HK-2 (cell line): ENCODE results near the gene PRR36.
"Not testable (repeated sequence)": the region's sequence is repeated elsewhere in the genome, so short reads cannot be mapped to it uniquely, and the experiment has no call there.

ENCODE experiments used
- DNase-seq: peaks from one replicate; pipeline ENCODE4 v3.0.0-alpha.2; 2018; ENCODE audit not compliant: unreplicated experiment

Gene PRR36

DNA sequence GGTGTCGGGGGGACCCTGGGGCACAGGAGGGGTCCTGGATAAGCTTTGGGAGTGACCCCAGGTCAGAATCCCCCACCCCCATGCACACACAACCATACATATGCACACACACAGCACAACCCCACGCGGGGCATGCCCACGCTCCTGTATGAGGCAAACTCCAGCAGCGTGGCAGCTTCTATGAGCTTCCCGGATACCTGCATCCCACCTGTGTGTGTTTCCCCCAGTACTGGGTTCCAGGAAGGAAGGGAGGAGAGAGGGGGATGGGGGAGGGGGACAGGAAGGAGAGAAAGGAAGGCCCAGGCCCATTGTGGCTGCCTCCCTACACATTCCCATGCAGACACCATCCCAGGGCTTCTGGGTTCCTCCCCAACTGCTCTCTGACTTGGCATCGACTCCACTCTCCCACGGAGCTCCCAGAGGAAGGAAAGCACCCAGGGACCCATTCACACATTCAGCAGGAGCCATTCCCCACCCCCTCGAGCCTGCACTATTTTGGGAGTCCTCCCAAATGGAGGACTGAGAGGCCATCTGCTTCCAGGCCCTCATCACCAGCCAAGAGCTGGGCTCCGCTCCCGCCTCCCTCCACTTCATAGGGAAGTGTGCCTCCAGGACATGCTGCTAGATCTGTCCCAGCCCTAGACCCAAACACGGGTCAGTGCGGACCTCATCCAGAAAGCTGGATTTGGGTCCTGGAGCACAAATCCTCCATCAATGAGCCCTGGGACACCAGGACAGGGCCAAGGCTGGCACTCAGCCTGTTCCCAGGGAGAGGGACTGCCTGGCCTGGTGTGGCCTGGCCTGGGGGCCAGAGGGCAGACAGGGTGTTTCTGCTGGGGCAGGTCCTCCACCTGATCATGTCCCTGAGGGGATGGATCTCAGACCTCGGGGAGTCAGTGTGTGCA, 13.2 kb downstream of the PRR36 start:
- DNase-seq, result no peak

DNA sequence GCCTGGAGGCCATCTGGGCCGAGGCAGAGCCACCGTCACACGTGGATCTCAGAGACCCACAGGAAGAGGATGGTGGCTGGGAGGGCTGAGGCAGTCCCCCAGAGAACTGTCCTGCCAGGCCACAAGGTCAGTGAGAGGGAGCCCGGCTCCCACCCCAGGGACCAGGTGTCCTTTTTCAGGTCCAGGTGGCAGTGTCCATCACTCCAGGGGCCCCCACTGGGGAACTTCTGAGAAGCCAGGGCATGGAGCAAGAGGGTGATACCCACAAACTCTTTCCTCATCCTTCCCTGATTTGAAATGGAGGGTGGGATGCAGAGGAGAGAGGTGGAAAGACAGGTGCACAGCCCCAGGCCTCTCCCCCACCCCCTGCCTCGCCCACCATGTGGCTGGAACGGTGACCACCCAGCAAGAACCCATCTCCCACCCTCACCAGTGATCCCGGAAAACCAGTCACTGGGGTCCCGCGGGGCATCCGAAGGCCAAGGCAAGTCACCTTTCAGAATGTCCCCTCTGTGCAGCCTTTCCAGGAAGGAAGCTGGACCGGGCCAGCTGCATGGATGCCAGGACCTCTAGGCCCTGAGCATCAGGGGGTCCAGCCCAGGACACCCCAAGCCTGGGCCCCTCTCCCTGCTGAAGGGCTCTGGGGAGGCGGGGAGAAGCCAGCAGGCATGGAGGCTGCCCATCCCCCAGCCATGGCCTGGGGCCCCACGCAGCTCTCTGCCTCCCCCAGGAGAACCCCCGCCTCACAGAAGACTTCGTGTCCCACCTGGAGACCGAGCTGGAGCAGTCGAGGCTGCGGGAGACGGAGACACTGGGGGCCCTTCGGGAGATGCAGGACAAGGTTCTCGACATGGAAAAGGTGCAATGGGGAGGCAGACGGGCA, 14.1 kb downstream of the PRR36 start:
- no peak for DNase-seq

DNA sequence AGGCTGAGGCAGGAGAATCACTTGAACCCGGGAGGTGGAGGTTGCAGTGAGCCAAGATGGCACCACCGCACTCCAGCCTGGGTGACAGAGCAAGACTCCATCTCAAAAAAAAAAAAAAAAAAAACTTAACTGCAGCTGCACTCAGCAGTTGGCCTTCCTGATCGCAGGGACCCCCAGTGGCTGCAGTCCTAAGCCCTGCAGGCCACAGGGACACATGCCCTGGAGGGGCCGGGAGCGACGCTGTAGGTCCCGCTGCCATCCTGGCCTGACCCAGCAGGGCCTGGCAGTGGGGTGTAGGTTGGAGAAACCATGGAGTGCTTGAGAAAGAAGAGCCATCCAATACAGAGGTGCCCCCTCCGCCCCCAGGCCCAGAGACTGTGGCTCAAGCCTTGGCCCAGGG, 15.1 kb downstream of the PRR36 start:
- DNase-seq, result not testable (repeated sequence)

DNA sequence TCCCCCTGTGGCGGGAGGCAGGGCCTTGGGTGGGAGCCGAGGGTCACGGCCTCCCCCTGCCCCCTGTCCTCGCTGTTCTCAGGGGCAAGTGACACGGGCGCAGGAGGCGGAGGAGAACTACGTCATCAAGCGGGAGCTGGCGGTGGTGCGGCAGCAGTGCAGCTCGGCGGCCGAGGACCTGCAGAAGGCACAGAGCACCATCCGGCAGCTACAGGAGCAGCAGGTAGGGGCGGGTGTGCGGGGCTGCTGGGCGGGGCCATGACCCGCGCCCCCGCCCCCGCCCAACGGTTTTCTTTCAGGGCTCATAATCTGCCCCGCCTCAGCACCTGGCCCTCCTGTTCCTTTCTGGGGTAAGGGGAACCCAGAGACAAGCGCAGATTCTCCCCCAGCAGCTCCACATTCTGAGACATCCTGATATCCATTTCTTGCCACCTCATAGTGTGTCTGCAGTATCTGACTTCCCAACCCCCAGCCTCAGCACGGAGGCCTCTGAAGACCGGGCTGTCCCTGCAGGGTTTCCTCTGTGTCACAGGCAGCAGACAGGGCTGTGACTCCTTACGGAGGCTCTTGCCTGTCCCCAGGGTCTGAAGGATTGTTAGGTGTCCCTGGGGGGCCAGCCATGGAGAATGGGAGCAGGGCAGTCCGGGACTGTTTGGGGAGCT, 15.9 kb downstream of the PRR36 start:
- no peak for DNase-seq

DNA sequence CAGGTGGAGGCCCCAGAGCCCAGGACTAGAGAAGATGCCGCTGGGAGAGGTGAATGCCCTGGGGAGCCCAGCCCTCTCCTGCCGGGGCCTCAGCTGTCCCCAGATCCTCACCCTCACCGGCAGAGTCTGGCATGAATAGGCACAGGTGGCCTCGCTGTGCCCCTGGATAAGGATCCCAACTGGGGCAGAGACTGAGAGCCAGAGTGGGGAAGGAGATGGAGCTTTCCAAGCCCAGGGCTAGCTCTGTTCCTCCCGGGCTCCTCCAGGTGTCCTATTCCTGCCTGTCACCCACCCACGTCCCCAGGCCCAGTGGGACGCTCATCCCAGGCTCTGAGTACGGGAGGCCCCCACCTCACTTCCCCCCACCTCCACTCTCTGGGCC, 16.5 kb downstream of the PRR36 start:
- no peak for DNase-seq

DNA sequence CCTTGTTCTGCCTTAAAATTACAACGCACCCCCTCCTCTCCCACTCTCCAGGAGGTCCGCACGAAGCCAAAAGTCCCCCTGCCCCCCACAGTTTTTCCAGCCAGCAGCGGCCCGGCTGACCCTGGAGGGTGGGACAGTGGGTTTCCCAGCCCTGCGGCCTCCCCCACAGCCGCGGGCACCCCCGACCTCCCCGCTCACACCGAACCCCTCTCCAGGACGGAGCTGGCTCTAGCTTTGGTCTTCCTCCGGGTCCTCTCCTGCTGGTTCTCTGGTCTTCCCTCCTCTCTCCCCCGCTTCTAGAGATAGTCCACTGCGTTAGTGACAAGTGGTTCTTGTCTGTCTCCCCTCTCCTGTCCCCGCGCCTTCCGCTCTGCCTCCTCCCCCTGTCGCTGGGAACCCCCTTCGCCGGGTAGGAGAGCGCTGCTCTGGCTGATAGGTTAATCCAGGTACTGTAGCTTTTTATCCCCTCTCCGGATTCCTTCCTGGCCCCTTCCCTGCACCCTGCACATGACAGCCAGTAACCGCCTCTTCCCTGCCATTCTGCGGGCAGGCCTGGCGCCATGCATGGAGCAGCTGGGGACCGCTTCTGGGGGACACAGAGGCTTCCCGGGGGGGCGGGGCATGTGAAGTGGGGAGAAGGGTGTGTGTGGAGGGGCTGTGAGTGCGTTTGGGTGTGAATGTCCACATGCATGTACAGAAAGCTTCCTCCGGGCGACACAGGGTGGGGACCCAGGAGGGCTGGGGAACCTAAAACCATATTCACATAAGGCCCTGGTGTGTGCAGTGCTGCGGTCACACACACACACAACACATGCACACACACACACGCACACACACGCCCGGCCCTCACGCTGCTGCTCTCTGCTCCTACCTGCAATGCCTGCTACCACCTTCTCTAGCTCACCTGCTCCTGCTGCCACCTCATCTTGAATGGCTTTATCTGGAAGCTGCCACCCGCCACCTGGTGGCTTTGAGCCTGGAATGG, 17.2 kb downstream of the PRR36 start:
- no peak for DNase-seq

DNA sequence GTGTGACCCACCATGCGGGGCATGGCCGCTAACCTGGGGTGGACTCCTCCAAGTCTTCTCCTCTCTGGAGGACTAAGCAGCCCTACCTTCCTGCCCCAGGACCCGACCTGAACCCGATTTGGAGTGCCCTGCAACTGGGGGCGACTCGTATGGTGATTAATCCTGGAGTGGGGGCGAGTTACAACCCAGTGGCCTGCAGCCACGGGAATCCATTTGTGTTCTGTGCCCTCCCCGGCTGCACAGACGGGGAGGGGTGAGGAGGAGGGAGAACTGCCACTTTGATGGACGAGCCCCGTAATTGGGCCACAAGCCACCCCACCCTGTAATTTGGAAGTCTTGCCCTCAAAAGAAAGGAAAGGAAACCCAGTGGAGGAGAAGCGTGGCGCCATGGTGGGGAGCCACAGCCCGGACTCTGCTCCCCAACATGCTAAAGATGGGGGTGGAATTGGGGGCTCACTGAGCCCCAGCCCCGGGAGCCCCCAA, 18.0 kb downstream of the PRR36 start:
- no peak for DNase-seq

DNA sequence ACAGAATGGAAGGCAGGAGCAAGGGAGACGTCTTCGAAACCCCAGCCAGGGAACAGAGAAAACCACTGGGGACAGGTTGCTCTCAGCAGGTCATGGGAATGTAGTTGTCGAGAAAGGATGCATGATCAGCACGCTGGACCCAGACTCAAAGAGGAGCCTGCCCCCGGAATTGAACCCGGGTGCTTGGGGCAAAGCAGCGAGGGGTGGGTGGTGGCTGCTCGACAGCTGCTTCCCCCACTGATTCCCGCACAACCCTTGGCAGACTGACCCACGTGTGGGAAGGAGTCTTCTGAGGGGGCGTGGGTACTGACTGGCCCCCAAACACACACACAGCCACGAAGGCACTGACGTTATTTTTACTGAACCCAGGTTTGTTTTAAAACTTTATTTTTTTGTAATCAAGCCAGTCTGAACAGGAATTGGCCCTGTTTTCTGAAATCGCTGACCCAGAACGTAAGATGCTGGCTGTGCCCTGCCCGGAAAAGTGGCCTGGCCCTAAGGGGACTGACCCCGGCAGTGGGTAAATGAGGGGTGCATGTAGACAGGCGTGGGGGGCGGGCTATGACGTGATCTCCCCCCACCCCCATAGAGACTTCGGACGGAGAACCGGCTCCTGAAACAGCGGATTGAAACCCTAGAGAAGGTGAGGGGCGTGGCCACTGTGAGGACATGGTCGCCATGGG, 18.6 kb downstream of the PRR36 start:
- DNase-seq, result no peak

DNA sequence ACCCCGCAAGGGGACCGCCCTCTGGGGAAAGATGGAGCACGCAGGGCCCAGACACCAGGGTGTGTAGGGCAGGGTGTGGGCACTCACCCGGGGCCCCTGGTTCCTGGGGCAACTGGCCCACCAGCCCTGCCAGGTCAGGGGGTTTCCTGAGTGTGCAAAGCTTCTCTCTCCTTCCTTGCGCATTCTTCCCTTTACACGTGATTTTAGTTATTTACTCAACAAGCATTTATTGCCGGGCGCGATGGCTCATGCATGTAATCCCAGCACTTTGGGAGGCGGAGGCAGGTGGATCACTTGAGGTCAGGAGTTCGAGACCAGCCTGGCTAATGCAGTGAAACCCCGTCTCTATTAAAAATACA, 20.4 kb downstream of the PRR36 start:
- no peak for DNase-seq

DNA sequence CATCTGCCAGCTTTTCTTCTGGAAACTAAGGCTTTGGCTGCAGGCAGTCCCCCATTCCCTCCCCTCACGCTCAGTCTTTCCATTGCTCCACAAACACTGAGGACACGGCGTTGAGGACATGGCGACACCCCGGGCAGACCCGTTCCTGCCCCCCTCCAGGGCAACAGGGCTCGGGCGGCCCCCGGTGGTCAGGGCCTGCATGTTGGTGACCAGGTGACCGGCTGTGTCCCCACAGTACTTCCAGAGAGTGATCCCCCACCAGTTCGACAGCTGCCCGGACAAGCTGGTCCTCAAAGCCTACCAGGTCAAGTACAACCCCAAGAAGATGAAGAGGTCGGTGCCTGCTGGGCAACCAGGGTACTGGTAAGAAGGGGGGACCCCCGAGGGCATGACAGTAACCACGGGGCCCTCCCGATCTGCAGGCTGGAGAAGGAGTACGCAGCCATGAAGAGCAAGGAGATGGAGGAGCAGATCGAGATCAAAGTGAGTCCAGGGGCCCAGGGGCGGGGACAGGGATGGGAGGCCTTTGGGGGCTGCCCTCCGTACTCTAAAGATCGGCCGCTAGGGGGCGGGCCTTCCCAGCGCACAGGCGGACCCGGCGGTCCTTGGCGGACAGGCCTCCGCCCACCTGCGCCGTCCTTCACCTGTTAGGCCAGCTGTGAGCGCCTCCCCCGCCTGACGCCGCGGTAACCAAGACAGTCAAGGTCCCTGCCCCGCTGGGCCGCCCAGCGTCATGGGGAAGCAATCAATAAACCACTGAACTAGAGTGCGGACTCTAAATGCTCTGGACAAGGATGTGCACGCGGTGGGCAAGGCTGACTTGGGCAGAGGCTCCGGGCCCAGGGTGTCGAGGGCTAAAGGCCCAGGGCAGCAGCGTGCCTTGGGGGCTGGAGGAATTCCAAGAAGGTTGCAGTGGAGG, 21.1 kb downstream of the PRR36 start:
- peak; percentile 80 for DNase-seq

DNA sequence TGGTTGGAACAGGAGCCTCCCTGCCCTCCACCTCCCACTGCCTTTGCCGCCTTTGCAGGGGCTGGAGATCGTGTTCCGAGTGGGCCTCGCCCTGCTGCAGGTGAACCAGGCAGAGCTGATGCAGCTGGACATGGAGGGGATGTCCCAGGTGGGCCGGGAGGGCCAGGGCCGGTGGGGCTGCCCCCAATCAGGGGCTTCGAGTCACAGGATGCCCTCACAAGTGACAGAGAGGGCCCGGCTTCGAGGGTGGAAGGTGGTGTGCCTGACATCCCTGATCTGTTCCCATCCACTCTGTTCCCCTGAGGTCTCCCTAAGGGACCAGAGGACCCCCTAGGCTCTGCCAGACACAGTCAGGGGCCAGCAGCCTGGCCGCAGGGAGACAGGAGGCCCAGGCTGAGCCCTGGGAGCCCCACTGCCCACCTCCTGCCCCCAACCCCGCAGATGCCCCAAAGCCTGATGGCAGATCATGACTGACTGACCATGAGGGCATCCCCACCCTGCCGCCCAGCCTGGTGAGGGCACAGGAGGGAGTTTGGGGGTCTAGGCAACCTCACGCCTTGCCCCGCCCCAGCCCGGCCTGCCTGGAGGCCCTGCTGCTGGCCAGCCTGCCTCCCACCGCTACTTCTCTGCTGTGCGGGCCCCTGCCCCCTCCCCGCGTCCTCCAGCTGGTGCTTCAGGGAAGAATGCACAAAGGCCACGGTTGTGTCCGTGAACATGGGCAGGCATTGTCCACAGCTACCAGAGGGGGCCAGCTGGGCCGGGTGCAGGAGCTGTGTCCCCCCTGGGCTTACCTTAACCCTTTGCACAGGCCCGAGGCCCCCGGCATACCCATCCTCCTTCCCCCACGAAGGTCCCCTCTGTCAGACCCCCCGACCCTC, 22.3 kb downstream of the PRR36 start:
- DNase-seq, result no peak

DNA sequence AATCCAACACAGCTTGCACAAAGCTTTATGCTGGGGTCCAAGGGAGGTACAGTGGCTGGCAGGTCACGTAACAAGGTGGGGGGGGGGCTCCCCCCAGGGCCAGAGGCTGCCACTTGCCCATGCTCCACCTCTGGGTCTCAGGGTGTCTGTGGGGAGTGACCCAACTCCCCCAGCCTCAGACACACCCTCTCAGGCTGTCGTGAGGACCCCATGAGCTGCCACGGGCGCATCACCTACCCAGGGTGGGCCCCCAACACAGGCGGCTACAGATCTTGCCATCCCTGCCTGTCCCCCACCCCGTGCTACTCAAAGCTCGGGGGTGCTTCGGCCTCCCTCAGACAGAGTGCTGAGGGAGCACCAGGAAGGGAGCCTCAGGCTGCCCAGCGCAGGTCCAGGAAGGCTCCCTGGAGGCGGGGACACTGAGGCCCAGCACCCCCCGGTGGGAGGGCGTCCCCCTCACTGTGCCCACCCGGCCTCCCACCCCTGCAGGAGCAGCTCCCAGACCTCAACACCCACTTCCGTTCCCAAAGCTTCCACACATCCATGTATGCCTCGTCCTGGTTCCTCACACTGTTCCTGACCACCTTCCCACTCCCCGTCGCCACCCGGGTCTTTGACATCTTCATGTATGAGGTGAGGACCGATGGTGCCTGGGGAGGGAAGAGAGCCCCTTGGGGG, 23.1 kb downstream of the PRR36 start:
- no peak for DNase-seq

DNA sequence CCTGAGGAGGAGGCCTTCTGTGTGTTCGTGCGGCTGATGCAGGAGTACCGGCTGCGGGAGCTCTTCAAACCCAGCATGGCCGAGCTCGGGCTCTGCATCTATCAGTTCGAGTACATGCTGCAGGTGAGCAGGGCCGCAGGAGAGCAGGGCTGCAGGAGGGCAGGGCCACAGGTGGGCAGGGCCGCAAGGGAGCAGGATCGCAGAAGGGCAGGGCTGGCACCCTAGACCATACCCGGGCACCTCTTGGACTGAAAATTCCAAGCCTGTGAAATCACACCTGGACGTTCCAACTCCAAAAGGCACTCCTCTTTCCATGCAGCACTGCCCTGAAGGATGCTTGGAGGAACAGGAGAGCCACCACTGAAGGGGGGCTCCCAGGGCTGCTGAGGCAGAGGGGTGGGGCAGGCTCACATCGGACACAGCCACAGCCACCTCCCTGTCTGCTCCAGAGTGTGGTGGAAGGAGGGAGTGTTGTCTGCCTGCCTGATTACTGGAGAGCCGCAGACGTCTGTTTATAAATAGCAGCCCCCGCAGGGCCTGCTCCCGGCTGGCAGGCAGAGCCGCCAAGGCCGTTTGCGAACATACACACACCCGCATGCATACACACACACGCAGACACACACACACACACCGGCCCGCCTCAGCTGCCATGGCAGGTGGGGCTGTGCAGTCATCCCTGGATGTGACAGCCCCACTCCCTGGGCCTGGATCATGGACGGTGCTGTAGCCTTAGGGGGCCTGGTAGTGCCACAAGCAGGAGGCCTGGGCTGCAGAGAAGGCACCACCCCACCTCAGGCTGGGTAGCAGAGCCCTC, 24.0 kb downstream of the PRR36 start:
- no peak for DNase-seq

DNA sequence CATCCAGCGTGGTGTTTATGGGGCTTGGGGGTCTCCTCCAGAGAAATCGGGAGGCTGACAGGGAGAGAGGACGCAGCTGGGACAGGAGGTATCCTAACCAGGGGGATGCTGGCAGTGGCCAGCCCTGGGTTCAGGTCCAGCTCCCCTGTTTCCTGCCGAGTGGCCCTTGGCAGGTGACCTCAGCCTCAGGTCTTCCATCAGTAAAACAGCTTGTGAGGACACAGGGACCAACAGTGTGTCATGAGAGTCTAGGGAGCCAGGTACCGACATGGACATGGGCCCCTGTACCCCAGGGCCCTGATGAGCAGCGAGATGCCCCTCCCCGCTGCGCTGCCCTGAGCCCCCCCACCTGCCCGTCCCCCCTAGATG, 24.6 kb downstream of the PRR36 start:
- DNase-seq, result no peak

DNA sequence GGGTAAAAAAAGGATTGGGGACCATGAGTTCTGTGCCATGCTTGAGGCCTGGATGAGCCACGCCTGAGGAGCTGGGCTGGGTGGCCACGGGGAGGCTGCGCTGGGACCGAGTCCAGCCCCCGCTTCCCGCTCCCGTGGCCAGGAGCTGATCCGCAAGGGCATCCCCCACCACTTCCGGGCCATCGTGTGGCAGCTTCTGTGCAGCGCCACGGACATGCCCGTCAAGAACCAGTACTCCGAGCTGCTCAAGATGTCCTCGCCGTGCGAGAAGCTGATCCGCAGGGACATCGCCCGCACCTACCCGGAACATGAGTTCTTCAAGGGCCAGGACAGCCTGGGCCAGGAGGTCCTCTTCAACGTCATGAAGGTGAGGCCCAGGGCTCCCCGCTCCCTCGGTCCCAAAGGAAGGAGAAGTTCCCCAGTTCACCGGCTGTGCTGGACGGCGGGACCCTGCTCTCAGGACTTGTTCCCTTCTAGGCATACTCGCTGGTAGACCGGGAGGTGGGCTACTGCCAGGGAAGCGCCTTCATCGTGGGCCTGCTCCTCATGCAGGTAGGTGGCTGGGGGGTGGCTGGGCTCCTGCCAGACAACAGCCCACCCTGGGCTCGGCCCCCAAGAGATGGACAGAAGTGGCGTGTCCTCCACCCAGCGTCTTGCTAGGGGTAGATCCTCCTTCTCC, 25.3 kb downstream of the PRR36 start:
- no peak for DNase-seq

DNA sequence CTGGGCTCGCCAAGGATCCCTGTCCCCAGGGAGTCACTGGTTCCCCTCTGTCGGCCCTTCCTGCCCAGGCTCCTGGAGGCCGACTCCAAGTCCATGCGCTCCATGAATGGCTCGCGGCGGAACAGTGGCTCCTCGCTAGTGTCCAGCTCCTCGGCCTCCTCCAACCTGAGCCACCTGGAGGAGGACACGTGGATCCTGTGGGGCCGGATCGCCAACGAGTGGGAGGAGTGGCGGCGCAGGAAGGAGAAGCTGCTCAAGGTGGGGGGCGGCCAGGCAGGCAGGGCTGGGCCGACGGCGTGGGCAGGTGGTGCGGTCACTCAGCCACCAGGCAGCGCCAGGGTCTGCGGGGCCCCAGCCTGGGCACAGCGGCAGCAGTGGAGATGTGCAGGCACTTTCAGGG, 26.5 kb downstream of the PRR36 start:
- no peak for DNase-seq
